Superior temporal gyrus (tissue), 1 donor: ENCODE results near the gene FBXL17.

Experiments used
- DNase-seq: peaks from one replicate; pipeline ENCODE4 v3.0.0-alpha.2; 2016; ENCODE audit errors: extremely low spot score

The FBXL17 gene

DNA sequence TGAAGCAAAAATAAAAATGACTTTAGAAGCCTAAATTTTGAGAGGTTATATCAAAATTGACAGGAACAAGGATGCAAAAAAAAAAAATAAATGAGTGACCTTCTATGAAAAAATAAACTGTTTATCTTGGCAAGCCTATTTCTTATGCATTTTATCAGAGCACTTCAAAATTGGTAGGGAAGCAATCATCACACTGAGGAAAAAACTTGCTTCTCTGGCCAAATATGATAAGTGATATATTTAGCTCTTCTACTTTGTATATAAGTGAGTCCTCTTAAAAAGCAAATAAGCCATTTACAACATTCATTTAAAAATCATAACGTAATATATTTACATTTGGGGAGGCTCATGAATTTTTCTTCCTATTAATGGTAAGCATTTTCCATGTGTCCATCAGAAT lies 287.1 kb downstream of the FBXL17 start:
- DNase-seq, result no peak

DNA sequence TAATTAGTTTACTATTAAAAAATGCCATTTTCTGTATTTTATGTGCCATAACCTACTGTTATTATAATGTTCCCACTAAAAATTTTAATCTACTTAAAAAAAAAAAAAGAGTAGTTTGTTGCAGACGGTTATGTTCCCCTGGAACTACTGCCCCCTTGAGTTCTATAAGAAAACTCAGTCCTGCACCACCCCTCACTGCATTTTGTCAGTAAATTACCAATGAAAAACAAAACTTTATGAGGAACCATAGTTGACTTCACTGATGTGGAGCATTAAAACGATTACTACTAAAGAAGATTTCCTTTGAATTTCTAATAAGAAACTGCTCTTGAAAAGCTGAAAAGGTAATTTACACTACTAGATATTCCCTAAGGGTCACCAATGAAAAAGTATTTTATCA lies 288.7 kb downstream of the FBXL17 start:
- DNase-seq, result no peak

DNA sequence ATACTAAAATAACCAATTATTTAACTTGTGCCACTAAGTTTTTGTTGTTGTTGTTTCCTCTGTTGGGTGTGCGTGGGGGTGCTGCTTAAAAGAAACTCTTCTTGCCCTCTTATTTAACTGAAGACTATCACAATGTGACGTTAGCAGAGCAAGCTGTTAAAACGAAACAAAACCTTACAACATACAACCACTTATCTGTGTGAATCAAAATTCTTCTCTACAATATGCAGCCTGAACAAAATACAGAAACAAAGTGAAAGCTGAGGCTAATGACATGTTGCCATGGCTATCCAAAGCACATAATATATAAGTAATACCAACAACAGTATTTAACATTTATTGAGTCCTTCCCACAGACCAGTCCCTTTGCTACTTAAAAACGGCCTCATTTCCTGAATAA lies 291.0 kb downstream of the FBXL17 start:
- DNase-seq, result no peak

DNA sequence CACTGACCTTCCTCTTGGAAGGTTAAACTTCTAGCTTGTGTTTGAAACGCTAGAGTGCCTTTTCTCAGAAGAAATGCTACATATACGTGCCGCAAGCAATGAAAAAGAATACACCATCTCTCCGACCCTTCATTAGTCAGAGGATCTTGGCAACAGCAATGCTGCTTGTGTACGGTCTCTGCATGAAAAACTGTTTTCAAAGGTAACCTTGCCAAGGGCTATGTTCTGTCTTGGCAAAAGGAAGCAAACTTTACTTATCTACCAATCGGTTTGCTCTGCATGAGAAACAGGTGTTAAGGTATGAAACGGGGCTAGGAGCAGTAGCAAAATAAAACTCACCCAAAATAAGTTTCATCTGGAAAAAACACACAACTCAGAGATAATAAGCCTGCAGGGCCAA lies 297.8 kb downstream of the FBXL17 start:
- no peak for DNase-seq

DNA sequence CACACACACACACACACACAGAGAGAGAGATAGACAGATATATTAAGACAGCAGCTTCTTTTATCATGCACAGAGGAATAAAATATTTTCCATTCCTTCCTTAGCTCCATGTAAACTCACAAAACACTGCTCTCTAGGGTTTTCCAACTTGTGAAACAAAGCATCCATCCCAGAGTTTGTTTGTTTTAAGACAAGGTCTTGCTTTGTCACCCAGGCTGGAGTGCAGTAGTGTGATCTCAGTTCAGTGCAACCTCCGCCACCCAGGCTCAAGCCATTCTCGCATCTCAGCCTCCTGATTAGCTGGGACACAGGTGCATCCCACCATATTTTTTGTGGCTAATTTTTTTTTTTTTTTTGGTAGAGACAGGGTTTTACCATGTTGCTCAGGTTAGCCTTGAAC lies 298.7 kb downstream of the FBXL17 start:
- DNase-seq, result no peak

DNA sequence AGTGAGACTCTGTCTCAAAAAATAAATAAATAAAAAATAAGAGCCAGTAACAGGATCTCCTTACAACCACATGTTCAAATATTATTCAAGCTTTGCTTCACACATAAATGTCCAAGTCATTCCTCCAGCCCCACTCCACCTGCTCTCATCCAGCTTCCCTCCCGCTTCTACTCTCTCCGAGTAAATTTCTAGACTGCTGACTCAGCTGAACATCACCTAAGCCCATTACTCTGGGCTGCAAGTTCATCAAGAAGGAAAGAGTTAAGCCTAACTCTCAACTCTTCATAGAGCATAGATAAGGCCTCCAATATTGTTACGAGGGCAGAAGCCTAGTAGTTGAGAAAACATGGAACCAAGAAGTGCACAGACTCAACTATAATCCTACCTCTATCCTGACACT lies 300.2 kb downstream of the FBXL17 start:
- no peak for DNase-seq

DNA sequence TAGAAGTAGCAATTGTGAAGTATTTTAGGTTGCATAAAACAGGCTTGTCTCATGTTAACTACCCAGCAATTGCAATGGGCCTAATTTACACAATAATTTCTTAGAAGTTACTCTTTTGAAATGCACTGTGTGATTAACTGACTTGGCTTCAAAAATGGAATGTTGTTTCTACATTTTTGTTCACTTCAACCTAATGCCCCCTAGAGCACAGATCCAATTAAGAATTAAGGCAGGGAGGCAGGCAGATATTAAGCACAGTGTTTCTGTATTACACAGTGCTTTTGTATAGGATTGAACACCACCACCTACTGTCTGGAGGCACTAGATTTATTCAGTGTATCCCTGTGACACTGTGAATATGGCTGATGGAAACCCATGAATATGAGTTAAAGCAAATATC lies 302.1 kb downstream of the FBXL17 start:
- DNase-seq, result no peak

DNA sequence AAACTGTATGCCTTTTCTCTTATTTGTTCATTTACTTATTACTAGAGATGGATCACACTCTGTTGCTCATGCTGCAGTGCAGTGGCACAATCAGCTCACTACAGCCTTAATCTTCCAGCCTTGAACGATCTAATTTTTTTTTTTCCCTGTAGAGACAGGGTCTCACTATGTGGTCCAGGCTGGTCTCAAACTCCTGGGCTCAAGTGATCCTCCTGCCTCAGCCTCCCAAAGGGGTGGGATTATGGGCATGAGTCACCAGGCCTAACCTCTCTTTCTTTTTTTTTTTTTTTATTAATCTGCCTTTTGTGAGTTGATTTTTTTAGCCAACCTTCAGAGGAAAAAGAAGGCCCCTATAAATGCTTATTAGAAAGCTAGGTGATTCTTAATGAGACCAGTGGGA lies 303.0 kb downstream of the FBXL17 start:
- DNase-seq, result no peak

DNA sequence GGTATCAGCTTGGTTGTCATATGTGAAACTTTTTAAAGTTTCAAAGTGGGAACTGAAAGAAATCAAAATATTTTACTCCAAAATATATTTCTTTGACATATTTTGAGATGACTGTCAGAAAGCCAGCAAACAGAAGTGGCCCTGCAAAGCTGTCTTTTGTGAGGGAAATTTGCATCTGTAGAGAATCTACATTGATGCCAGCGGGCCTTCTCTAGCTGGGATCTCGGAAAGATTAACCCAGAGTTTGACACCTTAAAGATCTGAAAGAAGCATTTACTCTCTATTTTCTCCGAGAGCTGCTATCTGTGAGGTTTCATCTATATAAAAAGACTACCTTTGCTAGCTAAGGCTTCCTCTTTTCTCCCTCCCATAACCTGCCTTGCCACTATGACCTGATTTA lies 303.6 kb downstream of the FBXL17 start:
- DNase-seq, result no peak

DNA sequence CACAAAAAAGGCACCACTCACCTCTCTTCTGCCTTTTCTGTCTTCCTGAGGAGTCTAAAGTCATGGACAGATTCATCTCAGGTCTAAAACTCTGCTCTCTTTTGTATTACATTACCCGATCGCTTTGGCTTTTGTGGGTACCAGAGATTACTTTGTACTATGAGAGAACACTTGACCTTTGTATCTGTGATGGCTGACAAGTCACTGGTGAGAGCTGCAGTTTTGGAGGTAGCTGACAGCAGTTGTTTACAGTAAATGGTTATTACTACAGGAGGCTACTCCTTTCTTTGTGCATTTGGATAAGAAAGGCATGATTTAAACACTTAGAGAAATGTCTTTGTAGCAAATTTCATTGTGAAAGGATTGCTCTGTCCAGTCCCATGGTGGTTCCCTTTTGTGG lies 307.3 kb downstream of the FBXL17 start:
- no peak for DNase-seq

DNA sequence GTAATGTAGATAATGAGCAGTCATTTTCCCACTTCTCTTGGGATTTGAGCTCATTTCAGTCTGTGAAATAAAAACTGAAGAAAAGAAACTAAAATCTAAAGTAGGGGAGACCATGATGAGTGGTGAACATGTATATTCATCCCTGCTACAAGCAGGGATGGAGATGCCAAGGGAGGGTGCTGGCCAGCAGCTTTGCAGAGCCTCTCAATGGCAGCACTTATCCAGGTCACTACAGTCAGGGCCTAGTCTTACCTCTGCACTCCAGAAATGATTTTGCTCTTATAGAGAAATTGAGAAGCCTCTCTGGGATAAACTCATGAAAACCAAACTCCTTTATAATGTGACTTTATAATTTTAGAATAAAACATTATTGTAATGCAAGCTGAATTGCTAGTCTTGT lies 317.6 kb downstream of the FBXL17 start:
- no peak for DNase-seq

DNA sequence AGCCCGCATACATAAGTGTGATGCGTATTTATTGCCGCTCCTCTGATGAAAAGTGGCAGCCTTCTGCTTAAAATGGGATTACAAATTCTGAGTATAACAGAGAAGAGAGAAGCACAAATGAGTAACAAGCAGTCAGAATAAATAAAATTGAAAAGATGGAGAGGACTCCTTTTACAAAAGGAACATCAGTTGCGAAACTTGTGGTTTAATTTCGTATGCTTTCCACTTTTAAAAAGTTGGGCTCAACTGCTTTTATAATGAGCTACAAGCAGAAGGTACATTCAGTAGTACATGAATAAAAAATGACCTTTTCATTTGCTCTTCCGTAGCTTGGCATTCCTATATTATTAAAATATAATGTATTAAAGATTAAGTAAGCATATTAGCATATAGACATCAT lies 320.0 kb downstream of the FBXL17 start:
- DNase-seq, result no peak

DNA sequence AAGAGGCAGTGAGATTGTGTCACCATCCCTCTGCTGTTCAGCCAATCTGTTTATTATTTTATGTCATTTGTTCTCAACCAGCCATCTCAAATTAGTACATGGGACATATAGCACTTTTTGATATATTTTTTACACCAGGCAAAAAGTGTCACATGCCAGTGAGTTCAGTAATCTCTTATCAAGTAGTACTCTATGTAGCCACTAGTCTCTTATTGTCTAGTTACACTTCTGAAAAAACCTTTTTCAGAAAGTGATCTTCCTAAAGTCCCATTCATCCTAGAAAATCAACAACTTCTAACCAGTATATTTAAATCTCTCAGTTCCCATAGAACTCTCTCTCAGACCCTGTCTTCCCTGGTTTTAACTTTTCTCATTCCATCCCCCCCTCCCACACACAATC lies 321.6 kb downstream of the FBXL17 start:
- DNase-seq, result no peak

DNA sequence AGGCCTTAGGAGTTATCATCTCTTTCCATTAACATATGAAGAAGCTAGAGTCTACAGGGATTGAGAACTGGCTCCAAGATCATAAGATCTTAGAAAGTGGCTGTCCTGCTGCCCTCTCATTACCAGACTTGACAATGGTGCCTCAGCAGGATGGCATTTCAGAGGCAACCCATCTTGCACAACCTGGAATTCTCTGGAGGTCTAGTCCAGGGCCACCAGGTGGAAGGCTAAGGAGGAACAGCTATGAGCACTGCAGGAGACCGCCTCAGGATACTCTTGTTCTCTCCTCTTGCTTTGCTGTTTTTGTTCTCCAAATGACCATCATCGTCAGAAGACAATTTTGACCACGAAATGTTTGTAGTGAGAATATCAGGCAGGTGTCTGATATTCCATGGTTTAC lies 322.6 kb downstream of the FBXL17 start:
- DNase-seq, result no peak

DNA sequence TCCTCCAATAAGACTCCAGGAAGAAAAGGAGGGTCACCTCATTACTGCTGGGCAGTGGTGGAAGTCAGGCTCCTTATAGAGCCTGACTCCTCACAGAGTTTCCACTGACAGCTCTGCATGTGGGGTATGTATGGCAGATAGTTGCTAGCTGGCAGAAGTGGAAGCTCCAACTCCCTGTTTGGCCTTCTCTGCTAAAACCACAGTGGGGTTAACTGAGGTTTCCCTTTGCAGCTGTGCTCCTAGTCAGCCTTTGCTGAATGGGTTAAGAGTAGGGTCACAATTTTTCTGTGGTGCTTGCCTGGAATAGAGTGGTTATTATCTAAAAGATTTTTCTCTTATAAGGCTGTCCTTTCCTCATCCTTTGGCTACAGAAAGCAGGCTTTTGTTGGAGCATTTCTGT lies 327.5 kb downstream of the FBXL17 start:
- no peak for DNase-seq

DNA sequence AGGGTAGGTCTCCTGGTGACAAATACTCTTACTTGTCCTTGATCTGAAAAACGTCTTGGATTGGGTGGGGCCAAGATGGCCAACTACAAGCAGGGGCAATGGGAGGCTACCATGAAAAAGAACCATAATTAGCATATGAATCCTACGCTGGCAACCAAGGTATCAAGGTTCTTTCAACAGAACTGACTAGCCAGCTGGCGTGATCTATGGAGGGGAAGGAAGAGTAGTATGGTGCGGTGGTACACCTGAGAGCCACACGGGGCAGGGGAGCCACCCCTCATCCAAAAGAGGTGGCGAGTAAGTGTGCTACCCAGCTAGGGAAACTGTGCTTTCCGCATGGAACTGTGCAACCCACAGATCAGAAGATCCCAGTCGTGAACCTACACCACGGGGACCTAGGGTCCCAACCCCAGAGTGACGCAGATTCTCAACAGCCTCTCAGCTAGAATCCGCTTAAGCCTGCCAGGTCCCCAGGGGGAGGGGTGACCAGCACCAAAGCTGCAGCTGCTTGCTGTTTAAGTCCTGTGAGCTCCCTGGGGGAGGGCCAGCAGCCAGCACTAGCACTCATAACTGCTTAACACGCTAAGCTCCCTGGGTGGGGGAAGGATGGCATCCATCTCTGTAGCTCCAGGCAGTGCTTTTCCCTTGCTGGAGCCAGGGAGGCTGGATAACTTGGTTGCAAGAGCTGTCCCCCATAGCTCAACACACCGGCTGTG lies 334.8 kb downstream of the FBXL17 start:
- DNase-seq, result no peak

DNA sequence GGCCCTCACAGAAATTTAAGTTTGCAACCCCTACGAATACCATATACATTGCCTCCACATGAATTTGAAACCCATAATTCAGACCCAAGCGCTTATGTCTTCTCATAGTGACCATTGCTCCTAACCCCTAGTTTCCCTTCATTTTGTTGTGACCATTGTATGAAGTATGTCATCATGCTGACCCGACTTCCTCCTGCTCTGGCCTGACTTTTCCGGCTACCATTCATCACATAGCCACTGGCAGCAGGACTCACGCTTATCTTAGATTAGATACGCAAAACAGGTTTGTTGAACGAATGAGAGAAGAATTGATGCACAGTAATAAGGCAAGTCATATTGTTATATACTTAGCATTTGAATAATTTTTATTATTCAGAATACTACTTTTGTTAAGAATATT lies 345.4 kb downstream of the FBXL17 start:
- no peak for DNase-seq

DNA sequence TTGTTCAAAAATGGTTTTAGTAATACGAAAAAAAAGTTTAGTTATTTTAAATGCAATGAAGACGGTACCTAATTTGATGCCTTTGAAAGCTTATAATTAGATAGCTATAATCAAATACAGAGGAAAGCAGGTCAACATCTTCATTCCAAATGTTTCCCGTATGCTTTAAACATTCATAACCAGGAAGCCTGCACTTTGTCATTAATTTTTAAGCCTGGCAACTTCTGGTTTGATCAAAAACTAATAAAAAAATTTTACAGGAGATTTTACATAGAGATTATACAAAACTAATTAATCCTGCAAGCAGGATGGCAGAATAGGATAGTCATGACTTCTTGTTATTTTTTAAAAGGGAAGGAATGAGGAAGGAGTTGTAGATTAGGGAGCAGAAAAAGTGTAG lies 353.0 kb downstream of the FBXL17 start:
- DNase-seq, result no peak

DNA sequence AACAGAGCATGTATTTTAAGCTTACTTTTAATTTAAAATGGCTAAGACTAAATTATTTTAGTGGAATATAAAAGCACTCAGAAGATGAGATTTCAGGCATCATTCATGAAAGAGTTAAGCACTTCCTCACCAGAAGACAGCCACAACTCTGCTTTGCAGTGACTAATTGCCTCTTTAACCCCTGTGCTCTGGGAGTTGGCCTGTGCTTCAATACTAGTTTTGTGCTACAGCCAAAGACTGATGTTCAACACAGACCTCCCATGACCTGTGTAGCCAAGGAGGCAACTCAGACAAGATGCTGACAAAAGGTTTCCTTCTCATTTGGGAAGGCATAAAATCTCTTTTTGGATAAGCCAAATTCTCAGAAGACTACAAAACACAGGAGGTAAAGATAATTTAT lies 353.5 kb downstream of the FBXL17 start:
- no peak for DNase-seq

DNA sequence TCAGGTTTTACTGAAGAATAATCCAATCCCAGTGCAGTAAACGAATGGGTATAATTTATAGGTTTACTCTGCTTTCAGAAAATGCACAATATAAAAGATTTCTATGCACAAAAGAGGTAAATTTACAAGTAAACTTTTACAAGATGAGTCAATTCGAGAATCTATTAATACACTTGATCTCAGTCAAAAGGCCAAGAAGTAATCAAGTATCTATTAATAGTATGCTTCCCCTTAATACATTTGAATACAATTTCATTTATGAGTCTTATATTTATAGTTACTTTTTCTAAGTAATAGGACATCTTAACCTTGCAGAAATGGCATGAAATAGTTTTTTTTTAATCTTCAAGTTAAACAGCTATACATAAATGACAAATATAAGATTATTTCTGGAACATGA lies 355.9 kb downstream of the FBXL17 start:
- DNase-seq, result no peak

DNA sequence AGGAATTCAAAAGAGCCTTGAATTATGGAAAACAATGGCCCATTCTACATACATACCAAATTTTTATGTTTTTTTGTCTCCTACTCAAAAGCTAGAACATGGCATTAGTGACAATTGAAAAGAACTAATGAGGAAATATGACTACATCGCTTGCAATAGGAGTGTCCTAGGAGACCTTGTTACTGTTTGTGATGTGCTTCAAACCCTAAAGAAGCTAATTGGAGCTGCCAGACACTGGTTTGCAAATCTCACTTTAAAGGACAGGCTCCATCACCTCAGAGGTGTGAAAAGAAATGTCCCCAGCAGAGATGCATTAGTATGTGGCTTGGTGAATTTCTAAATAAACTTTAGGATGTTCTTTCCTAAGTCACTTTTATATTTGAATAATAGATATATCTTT lies 356.9 kb downstream of the FBXL17 start:
- DNase-seq, result no peak

DNA sequence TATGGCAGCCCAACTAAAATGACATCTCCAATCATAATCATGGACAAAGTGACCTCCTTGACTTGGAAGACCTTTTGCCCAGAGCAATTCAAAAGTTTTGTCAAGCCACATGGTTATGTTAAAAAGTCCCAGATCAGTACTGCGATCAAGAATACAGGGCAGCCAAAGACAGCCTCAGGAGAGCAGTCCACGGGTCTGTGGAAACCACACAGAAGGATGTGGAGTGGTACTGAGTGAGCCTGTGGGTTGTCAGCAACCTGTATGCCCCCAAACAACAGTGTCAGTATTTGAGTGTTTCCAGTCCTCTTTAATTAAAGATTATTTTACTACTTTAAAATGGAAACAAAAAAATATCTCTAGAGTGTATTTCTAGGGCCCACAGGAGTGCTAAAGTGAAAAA lies 365.8 kb downstream of the FBXL17 start:
- DNase-seq, result no peak

DNA sequence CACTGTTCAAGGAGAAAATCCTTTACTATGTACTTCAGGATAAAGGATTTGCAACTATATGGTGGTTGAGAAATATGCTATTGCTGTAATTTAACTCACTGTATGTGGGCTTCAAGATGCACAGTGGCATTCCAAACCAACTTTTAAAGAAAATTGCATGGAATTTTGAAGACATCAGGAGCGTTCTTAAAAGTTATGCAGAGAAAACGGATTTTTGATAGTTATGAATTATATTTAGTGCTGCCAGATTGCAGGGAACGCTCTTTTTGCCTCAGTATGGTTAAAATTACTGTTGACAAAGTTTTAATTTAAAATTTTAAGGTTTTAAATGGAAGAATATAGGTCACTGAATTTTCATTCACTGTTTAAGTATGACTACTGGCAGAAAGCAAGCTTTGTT lies 375.1 kb downstream of the FBXL17 start:
- DNase-seq, result no peak

DNA sequence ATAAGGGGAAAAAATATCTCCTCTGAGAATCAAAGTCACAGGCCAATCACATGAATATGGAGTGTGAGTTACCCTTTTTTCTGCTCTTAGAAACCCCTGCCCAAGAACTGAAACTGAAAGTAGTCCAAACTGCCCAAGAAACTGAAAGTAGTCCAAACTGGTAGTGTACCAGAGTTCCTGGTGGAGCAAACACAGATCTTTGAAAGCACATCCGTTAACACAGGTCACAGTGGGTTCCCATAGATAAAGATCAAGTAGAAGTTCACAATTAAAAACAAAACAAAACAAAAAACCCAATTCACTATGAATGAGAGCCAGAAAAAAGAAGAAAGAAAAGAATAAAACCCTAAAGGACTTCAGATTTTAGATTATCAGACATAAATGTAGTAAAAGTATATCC lies 378.7 kb downstream of the FBXL17 start:
- DNase-seq, result no peak

DNA sequence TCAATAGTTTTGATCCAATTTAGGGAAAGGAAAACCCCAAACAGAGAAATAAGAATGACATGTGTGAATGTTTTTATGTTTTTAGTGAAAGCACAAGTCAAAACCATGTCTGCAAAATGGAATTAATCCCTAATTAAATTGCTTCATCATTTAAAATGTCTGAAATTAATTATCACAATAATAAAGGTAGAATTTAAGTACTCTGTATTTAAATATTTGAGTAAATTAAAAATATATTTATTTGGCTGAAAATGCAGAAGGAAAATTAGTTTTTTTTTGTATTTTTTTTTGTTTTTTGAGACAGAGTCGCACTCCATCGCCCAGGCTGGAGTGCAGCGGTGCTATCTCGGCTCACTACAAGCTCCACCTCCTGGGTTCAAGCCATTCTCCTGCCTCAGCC lies 380.7 kb downstream of the FBXL17 start:
- no peak for DNase-seq
